Posterior vena cava (tissue), 2 donors: ENCODE measurements around the gene RAB22A. TPM values are rescaled to one million over a fixed set of nuclear protein-coding genes. Genes with fewer than 3 reads are reported as not detected.

Source experiments
- DNase-seq: peaks from one replicate; pipeline ENCODE4 v3.0.0-alpha.2; 2020; ENCODE audit warnings: low spot score
- intact Hi-C, 2 donors: fragments of 100-400 bp; cut with DNase I; formaldehyde crosslinking; loops; one replicate each; pipeline versions ENCODE4 v1.14.1 to v1.14.2; 2022 to 2023
- total RNA-seq, 2 donors: library from RNA; stranded (reverse); fragmentation: NEBNext Ultra II Directional; extraction: Animal tissue kit (Norgen Biotek cat#: 25700); gene quantifications; one replicate each; pipeline ENCODE4 v1.2.1, GENCODE V29; 2021
- donor health status: DM: yes; HTN: yes; CAD: no.
- donor health status: DM: yes; HTN: yes; CAD: no.

Gene RAB22A
- total RNA-seq, 2 donors from 2014 or later = 22.1 to 27.3 TPM

DNA sequence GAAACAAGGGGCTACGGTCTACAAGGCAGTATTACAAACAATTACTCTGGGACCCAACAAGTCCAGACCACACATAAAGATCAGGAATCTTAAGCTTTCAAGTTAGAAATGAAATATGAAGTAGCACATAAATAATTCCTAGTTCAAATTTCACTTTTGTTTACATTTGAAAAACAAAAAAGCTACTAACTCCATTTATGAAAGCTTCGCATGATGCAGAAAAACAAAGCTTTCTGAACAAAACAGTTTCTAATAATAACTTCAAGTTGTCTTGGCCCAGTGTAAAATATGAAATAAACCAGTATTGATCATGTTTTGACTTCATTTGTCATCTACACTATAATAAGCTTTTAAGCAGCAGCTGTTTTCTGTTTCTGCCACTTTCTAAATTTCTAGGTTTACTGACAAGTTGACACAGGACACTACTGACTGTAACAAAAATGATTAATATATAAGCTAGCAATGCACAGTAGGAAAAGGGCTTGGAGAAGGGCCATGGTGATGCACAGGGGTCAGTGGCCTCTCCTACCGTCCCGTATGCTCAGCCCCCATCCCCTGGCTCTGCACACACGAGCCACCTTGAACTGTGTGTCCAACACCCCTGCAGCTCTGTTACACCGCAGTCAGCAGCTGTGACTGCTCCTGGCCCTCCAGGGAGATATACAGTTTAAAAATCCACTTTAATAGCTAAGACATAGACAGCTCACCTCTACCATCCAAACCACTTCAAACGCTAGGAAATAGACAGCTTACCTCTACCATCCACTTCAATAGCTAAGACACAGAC, 13.3 kb upstream of the RAB22A start:
- intact Hi-C loops = no loop called here

GRCh38 chr20:58297394-58297793, 12.1 kb upstream of the RAB22A start:
- no peak for DNase-seq
- intact Hi-C loops = no loop called here

More for the DNA sequence above, 13.3 kb upstream of the RAB22A start:
- no peak for DNase-seq

- DNase-seq = no peak
- intact Hi-C loops = no loop called here
Observed at GRCh38 chr20:58300321-58300720, 9.2 kb upstream of the RAB22A start.

DNA sequence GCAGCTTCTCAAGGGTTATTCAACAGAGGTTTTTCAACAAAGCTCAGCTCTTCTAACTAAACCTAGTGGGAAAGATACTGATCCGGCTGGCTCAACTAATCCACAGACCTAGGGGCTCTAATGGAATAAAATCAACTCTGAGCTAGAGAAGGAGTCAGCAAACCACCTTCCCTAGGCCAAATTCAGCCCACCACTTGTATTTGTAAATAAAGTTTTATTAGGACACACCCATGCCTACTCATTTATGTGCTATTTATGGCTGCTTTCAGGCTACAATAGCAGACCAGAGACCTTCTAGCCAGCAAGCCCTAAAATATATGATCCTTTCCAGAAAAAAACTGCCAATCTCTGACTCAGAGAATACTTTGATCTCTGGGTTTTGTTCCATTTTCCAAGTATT, 6.0 kb upstream of the RAB22A start:
- intact Hi-C loops = no loop called here

DNA sequence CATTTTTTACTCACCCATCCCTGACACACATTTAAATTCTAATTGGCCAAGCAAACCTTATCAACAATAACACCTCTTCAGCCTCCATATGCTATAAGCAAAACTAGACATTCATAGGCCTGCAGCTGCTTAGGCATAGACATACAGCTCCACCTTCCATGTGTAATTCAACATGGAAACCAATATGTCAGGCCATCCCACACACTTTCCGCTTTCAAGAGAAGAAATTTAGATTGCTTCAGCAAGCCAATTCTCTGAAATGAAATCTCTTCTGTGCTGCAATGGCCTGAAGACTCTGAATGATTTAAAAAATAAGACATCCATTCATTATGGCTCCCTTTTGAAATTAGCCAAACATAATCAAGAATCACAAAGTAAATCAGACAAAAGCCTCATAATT, 4.5 kb upstream of the RAB22A start:
- DNase-seq = no peak
- intact Hi-C loops = no loop called here

More for the DNA sequence above, 6.0 kb upstream of the RAB22A start:
- DNase-seq = no peak

DNA sequence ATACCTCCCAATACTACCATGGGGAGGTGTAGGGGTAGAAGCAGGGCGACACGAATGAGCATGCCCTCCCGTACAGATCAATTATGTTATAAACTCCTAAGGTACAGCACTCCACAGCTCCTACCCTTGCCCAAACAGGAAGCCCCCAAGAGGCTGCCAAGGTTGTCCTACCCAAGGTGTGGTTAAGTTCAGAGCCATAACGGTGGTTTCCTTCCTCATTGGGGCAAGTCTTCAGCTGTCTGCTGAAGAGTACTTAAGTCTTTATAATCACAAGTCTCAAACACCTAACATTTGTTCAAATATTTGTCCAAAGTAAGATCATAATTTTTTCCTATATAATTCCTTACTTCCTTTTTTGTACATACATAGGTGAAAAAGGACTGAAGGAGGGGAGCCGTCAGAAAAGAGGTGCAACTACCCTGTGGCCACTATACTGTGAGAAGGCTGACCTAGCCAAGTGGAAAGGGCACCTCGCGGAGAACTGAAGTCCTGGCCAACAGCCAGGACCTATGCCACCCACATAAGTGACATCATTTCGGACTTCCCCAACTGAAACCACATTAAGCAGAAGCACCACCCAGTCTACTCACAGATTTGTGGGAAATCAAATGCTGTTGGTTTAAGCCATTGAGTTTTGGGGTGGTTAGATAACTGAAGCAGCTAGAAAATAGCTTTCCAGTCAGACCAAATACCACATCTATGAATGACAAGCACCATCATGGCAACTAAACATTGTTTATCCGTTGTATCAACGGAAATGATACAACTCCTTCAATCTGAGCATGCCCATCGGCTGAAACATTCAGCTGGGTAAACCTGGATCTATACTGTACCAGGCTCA, 2.9 kb upstream of the RAB22A start:
- DNase-seq = no peak
- intact Hi-C loops = no loop called here

- intact Hi-C loops = no loop called here
Observed at GRCh38 chr20:58307270-58307669, 2.2 kb upstream of the RAB22A start.

DNA sequence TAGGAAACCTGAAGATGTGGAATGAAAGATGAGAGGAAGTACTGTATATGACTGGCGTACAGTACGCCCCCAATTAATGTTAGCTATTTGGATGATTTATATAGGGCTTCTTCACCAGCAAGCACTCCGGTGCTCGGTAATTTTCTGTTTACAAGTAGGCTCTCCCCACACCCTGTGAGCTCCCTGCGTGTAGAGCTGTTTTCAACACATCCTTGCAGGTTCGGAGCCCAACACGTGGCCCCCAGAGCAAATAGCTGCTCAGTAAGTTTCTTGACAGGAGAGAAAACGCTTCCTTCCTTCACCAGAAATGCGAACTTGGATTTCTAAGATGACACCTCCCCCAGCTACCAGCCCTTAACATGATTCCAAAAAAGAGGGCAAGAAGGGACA, 1.2 kb upstream of the RAB22A start:
- intact Hi-C loops = no loop called here
- no peak for DNase-seq

More at GRCh38 chr20:58307270-58307669, 2.2 kb upstream of the RAB22A start:
- no peak for DNase-seq

- intact Hi-C loops = no loop called here
- peak; percentile 91 for DNase-seq
Observed at GRCh38 chr20:58308680-58309527, 611 bp upstream of the RAB22A start.

DNA sequence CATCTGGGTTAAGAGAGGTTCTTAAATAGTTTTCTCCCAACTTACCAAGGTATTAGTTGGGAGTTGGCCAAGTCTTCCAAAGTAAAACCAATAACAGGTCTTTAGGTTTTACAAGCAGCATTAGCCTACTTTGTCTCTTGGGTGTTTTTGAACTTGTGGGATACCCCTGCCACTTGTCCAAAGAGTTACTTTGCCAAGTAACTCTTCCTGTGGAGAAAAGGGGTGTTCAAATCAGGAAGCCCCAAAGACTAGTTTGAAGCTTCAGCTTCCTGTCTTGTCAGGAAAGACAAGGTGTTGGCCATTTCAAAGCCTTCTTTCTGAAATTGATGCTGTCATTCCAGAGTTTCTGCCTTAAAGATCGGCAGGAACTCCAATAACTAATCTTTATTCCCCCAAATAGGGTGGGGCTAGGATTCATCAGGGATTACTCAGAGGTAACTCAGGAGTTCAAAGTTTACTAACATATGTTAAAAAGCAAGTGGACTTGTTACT, 822 bp downstream of the RAB22A start:
- DNase-seq = no peak
- intact Hi-C loops = no loop called here

- intact Hi-C loops = no loop called here
- no peak for DNase-seq
Observed at GRCh38 chr20:58312836-58313235, 3.3 kb downstream of the RAB22A start.

DNA sequence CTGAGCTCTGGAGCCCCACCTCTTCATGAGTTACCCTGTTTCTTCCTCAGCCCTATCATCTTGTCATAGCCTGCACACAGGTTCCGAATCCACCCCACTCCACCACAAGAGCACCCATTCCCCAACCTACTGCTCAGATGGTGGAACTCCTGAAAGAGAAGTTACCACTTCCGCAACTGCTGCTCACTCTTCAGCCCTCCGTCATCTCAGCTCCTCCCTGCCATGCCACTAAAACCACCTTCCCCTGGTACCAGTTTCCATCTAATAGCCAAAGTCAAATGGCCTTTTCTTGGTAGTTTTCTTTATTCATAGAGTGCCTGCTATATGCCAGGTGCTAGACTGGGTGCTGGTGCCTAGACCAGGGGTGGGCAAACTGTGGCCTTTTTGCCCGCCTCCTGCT, 3.9 kb downstream of the RAB22A start:
- intact Hi-C loops = no loop called here
- DNase-seq = no peak

DNA sequence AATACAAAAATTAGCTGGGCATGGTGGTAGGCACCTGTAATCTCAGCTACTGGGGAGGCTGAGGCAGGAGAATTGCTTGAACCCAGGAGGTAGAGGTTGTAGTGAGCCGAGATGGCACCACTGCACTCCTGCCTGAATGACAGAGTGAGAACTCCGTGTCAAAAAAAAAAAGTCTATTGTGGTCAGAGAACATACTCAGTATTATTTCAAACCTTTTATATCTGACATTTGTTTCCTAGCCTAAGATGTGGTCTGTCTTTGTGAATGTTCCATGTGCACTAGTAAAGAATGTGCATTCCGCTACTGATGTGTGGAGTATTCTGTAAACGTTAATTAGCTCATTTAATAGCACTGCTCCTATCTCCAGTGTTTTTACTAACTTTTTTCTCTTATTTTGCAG, 11.7 kb downstream of the RAB22A start:
- intact Hi-C loops = no loop called here
- no peak for DNase-seq

- no peak for DNase-seq
- intact Hi-C loops = no loop called here
Observed at GRCh38 chr20:58322083-58322482, 12.6 kb downstream of the RAB22A start.

GRCh38 chr20:58325912-58326311, 16.4 kb downstream of the RAB22A start:
- DNase-seq = no peak
- intact Hi-C loops = no loop called here

DNA sequence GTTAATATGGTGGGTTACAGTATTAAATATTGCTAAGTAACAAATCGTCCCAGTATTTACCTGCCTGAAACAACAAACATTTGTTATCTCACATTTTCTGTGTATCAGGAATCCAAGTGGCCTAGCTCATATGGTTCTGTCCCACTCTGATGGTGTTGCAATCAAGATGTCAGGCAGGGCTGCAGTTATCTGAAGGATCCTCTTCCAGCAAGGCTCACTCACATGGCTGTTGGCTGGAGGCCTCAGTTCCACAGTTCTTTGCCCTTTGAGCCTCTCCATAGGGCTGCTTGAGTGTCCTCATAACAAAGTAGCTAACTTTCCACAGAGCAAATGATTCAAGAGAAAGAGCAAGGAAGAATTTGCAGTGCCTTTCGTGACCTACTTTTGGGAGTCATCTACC, 17.7 kb downstream of the RAB22A start:
- intact Hi-C loops = no loop called here
- peak; percentile 88 for DNase-seq

DNA sequence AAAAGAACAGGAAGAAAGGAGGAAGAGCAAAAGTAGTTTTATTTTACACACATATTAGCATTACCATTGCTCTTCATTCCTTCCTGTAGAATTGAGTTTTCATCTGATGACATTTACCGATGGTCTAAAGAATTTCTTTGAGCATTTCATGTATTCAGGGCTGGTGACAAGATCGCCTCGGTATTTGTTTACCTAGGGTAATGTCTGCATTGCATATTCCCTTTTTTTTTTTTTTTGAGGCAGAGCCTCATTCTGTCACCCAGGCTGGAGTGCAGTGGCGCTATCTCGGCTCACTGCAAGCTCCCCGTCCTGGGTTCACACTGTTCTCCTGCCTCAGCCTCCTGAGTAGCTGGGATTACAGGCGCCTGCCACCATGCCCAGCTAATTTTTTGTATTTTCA, 19.3 kb downstream of the RAB22A start:
- intact Hi-C loops = no loop called here
- DNase-seq = no peak

DNA sequence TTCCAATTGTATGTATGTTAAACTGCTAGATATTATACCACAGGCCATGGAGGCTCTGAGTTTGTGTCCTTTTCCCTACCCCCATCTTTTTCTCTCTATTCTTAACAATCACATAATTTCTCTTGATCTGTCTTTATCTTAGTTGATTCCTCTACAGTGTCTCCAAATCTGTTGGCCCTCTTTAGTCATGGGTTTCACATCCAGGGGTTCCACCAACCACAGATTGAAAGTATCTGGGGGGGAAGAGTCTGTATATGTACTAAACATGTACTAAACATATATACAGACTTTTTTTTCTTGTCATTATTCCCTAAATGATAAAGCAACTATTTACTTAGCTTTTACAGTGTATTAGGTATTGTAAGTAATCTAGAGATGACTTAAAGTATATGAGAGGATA, 20.2 kb downstream of the RAB22A start:
- intact Hi-C loops = no loop called here
- DNase-seq = no peak

DNA sequence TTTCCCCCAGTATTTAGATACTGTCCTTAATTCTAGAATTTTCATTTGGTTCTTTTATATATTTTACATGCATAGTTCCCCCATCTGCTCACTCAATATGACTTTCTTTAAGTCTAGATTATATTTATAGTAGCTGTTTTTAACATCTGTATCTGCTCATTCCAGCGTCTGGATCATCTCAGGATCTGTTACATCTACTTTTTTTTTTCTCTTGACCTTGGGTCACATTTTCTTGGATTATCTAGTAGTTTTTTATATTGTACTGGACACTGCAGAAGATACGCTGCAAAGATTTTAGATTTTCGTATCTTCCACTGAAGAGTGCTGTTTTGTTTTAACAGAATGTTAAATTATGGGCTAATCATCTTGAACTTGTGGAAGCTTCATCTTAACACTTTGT, 20.7 kb downstream of the RAB22A start:
- intact Hi-C loops = no loop called here
- no peak for DNase-seq

DNA sequence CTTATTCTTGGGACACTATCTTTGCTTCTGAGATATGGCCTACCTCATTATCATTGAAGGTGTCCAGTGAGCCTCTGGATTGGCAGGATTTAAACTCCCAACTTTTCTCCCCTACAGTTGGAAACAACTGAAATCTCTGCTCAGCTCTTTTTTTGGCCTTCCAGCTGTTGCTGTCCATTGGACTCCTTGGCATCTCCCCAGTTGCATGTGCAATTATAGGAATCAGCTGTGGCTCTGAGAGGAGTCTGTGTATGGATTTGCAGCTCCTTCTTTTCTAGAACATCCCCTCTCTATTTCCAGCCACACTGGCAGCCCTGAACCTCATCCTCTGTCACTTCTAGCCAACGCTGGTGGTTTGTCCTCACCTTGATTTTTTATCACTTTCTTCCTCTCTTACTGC, 21.2 kb downstream of the RAB22A start:
- intact Hi-C loops = no loop called here
- DNase-seq = no peak
